OCI-LY7 (cell line): ENCODE data around the gene AGT.

Source experiments
- EZH2phosphoT487 ChIP-seq: fragments of 200-600 bp; sonication (generic); IDR thresholded peaks from 2 replicates; pipeline ENCODE4 v1.6.1; 2018; ENCODE audit warnings: low read depth, borderline replicate concordance, mild to moderate bottlenecking, mixed run types, antibody characterized with exemption, low read length, moderate library complexity, mixed read lengths
- TF ChIP-seq, protein P1 (sequence below): fragments of 200-600 bp; sonication (generic); conservative IDR thresholded peaks from 2 replicates; pipeline ENCODE4 v1.5.1; 2014; ENCODE audit warnings: mild to moderate bottlenecking, antibody characterized with exemption, low read length, moderate library complexity, mixed read lengths

DNA sequence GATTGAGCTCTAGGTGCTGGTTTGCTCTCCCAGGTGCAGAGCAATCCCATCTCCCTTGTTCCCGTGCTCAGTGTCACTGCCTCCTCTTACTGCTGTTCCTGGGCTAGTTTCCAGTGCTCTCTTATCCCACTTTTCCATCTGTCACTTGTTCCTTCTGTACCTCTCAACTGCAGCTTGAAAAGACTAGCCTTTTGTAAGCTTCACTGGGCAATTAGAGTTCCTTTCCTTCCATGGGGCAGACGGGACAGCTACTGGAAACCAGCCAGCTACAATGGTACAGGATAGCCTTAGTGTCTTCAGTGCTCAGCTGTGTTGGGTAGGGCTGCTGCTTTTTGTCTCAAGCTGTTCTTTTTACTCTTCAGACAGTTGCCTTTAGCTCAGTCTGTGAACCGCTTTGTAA lies 31.6 kb downstream of the AGT start:
- TF ChIP-seq, protein P1, sequence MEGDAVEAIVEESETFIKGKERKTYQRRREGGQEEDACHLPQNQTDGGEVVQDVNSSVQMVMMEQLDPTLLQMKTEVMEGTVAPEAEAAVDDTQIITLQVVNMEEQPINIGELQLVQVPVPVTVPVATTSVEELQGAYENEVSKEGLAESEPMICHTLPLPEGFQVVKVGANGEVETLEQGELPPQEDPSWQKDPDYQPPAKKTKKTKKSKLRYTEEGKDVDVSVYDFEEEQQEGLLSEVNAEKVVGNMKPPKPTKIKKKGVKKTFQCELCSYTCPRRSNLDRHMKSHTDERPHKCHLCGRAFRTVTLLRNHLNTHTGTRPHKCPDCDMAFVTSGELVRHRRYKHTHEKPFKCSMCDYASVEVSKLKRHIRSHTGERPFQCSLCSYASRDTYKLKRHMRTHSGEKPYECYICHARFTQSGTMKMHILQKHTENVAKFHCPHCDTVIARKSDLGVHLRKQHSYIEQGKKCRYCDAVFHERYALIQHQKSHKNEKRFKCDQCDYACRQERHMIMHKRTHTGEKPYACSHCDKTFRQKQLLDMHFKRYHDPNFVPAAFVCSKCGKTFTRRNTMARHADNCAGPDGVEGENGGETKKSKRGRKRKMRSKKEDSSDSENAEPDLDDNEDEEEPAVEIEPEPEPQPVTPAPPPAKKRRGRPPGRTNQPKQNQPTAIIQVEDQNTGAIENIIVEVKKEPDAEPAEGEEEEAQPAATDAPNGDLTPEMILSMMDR, result no peak
- TF ChIP-seq EZH2phosphoT487, result no peak
